Liver (tissue), 9 donors: ENCODE data around the gene CCNI2. TPM values are rescaled to one million over a fixed set of nuclear protein-coding genes. Genes with fewer than 3 reads are reported as not detected.

Source experiments
- DNase-seq: peaks from one replicate; pipeline ENCODE4 v3.0.0-alpha.2; 2017; ENCODE audit warnings: low spot score
- H3K27ac ChIP-seq, 2 donors: one replicate each; pipeline ENCODE4 v1.7.0; 2013; ENCODE audit warnings: inconsistent platforms in 2 of 2, low read length in 2 of 2, control low read depth in 1 of 2, low read depth in 1 of 2, mild to moderate bottlenecking in 1 of 2
- H3K27me3 ChIP-seq, 4 donors: one replicate each; pipeline versions ENCODE4 v1.6.1 to v1.7.0; 2013; ENCODE audit warnings: low read length in 3 of 4, inconsistent platforms in 1 of 4, mild to moderate bottlenecking in 1 of 4, moderate library complexity in 1 of 4; ENCODE audit not compliant: control insufficient read depth in 4 of 4, insufficient read depth in 4 of 4
- H3K36me3 ChIP-seq, 4 donors: one replicate each; pipeline versions ENCODE4 v1.6.1 to v1.7.0; 2013; ENCODE audit warnings: low read length in 3 of 4, mild to moderate bottlenecking in 3 of 4, low read depth in 1 of 4, moderate library complexity in 1 of 4; ENCODE audit not compliant: control insufficient read depth in 4 of 4, insufficient read depth in 3 of 4
- H3K4me1 ChIP-seq, 4 donors: one replicate each; pipeline versions ENCODE4 v1.6.1 to v1.7.0; 2013; ENCODE audit warnings: low read length in 3 of 4, mild to moderate bottlenecking in 3 of 4, moderate library complexity in 1 of 4; ENCODE audit not compliant: control insufficient read depth in 4 of 4, insufficient read depth in 4 of 4
- H3K4me3 ChIP-seq, 3 donors: one replicate each; pipeline versions ENCODE4 v1.6.1 to v1.7.0; 2013; ENCODE audit warnings: low read length in 3 of 3, control low read depth in 1 of 3, low read depth in 1 of 3, mild to moderate bottlenecking in 1 of 3
- H3K9ac ChIP-seq, 2 donors: one replicate each; pipeline ENCODE4 v1.7.0; 2013; ENCODE audit warnings: low read length in 2 of 2, mild to moderate bottlenecking in 2 of 2, moderate library complexity in 2 of 2, control low read depth in 1 of 2, low read depth in 1 of 2
- H3K9me3 ChIP-seq, 4 donors: one replicate each; pipeline versions ENCODE4 v1.6.1 to v1.7.0; 2013; ENCODE audit warnings: low read length in 3 of 4; ENCODE audit not compliant: control insufficient read depth in 4 of 4
- ATF3 ChIP-seq: IDR thresholded peaks from 2 replicates; pipeline ENCODE4 v1.6.1; 2016; ENCODE audit warnings: antibody characterized with exemption
- CTCF ChIP-seq: fragments of 150-350 bp; IDR thresholded peaks from 2 replicates; pipeline ENCODE4 v1.5.1; 2017; ENCODE audit warnings: improper control_type of control experiment, low read depth, low read length; ENCODE audit not compliant: missing input control
- FOXA1 ChIP-seq: IDR thresholded peaks from 2 replicates; pipeline ENCODE4 v1.6.1; 2016; ENCODE audit warnings: antibody characterized with exemption
- FOXA2 ChIP-seq: IDR thresholded peaks from 2 replicates; pipeline ENCODE4 v1.6.1; 2016; ENCODE audit warnings: antibody characterized with exemption
- GABPA ChIP-seq, 2 donors: IDR thresholded peaks in 1 of 2; conservative IDR thresholded peaks in 1 of 2; 2 replicates each; pipeline ENCODE4 v1.6.1; 2016; ENCODE audit warnings: antibody characterized with exemption in 2 of 2, mild to moderate bottlenecking in 1 of 2, moderate library complexity in 1 of 2
- HNF4A ChIP-seq, 2 donors: conservative IDR thresholded peaks; 2 replicates each; pipeline ENCODE4 v1.6.1; 2016; ENCODE audit warnings: antibody characterized with exemption in 2 of 2, mild to moderate bottlenecking in 2 of 2
- JUND ChIP-seq, 2 donors: IDR thresholded peaks; 2 replicates each; pipeline ENCODE4 v1.6.1; 2016; ENCODE audit warnings: antibody characterized with exemption in 2 of 2
- MAX ChIP-seq: IDR thresholded peaks from 2 replicates; pipeline ENCODE4 v1.6.1; 2016; ENCODE audit warnings: antibody characterized with exemption
- NR2F2 ChIP-seq: IDR thresholded peaks from 2 replicates; pipeline ENCODE4 v1.6.1; 2016; ENCODE audit warnings: antibody characterized with exemption
- REST ChIP-seq: IDR thresholded peaks from 2 replicates; pipeline ENCODE4 v1.6.1; 2016; ENCODE audit warnings: antibody characterized with exemption, mild to moderate bottlenecking
- RXRA ChIP-seq, 2 donors: IDR thresholded peaks; 2 replicates each; pipeline ENCODE4 v1.6.1; 2017 to 2018; ENCODE audit warnings: antibody characterized with exemption in 2 of 2, mild to moderate bottlenecking in 1 of 2
- YY1 ChIP-seq: IDR thresholded peaks from 2 replicates; pipeline ENCODE4 v1.6.1; 2016; ENCODE audit warnings: antibody characterized with exemption, mild to moderate bottlenecking
- WGBS: extraction: QIAGEN DNeasy Blood & Tissue Kit; methylation state at CpG from one replicate; pipeline ENCODE4 v1.1.7; 2013; 5-methylcytosine and 5-hydroxymethylcytosine counted together
- polyA plus RNA-seq, 2 donors: library from polyadenylated mRNA; stranded (reverse) in 1 of 2; unstranded in 1 of 2; fragments of 200-250 nt in 1 of 2; fragments of >200 nt in 1 of 2; fragmentation: Nextera tagmentation in 1 of 2; extraction: Ambion mirVana in 1 of 2; gene quantifications; one replicate each; pipeline versions ENCODE4 v1.2.1 to v1.2.3, GENCODE V29; 2013 to 2015
- total RNA-seq, 2 donors: library from RNA; depleted of rRNA; stranded (reverse); fragments of >200 nt; gene quantifications; one replicate each; pipeline ENCODE4 v1.2.3, GENCODE V29; 2014
- donor health status: healthy.
- donor health status: healthy.
- donor health status: healthy.
- donor health status: healthy.
- donor health status: healthy.

The CCNI2 gene
- total and polyA plus RNA-seq, 4 donors, result 0.02 to 0.57 (median 0.11) TPM

GRCh38 chr5:132767150-132767549, 19.9 kb downstream of the CCNI2 start:
- no peak for TF ChIP-seq NR2F2
- no peak for TF ChIP-seq REST
- no peak for TF ChIP-seq JUND (IDR thresholded peaks at IDR 0.05)
- TF ChIP-seq RXRA (IDR thresholded peaks at IDR 0.05), result no peak
- TF ChIP-seq FOXA1, result no peak
- TF ChIP-seq CTCF, result no peak
- TF ChIP-seq ATF3, result no peak
- no peak for TF ChIP-seq MAX
- no peak for TF ChIP-seq FOXA2
- no peak for TF ChIP-seq YY1
- DNase-seq, result no peak

GRCh38 chr5:132768485-132768868, 21.3 kb downstream of the CCNI2 start:
- Histone ChIP-seq H3K27me3 (no peaks in the 10 kb centered on the region), H3K27ac (no peak overlapping the region), H3K36me3 (peaks cover 0 to 13% (median 2%) of the 10 kb centered on the region in 4 donors), H3K9me3 (no peaks in the 10 kb centered on the region), H3K4me1 (no peaks in the 10 kb centered on the region), H3K4me3 (no peak overlapping the region), H3K9ac (no peak overlapping the region)
- TF ChIP-seq GABPA (IDR thresholded peaks at IDR 0.05 in 1 of 2, conservative IDR thresholded peaks at IDR 0.05 in 1 of 2), result no peak
- TF ChIP-seq RXRA (IDR thresholded peaks at IDR 0.05), result no peak
- no peak for TF ChIP-seq HNF4A (conservative IDR thresholded peaks at IDR 0.05)
- TF ChIP-seq CTCF, result no peak
- TF ChIP-seq FOXA1, result no peak
- no peak for DNase-seq
- 96% methylated on average over 3 of the region's 3 CpGs for WGBS

More at GRCh38 chr5:132767150-132767549, 19.9 kb downstream of the CCNI2 start:
- Histone ChIP-seq H3K27ac (no peak overlapping the region), H3K9ac (no peak overlapping the region), H3K36me3 (peaks cover 0 to 22% (median 3%) of the 10 kb centered on the region in 4 donors), H3K4me3 (no peak overlapping the region), H3K9me3 (no peaks in the 10 kb centered on the region), H3K4me1 (no peaks in the 10 kb centered on the region), H3K27me3 (no peaks in the 10 kb centered on the region)
- WGBS, result 83% methylated on average over 2 of the region's 2 CpGs
